PC-3 (cell line): ENCODE results near the gene APH1B. TPM values are rescaled to one million over a fixed set of nuclear protein-coding genes. Genes with fewer than 3 reads are reported as not detected.

ENCODE experiments used
- ATAC-seq: fragments of 200-7000 bp; cut with Tn5 transposase; 2 replicates; pipeline ENCODE4 v1.9.1; 2020; ENCODE audit warnings: mild to moderate bottlenecking, moderate library complexity
- BruUV-seq: library from RNA; stranded (reverse); fragments of 400-500 nt; replicated peaks from 2 replicates; lab custom pipeline; 2021; lab: Mats Ljungman, UMichigan
- CTCF ChIA-PET: fragments of 300-600 bp; sonication (Branson Sonifier 250); formaldehyde crosslinking; loops from one replicate; lab custom pipeline; 2022; ENCODE audit warnings: antibody characterized with exemption; lab: Charles Lee
- POLR2A ChIA-PET: fragments of 300-600 bp; sonication (Branson Sonifier 250); formaldehyde crosslinking; loops from one replicate; lab custom pipeline; 2022; ENCODE audit warnings: antibody characterized with exemption; ENCODE audit not compliant: unreplicated experiment; lab: Charles Lee
- DNase-seq: peaks from one replicate; pipeline ENCODE4 v3.0.0-alpha.2; 2015
- H2AFZ ChIP-seq: fragments of 300-600 bp; sonication (generic); 2 replicates; pipeline ENCODE4 v1.6.0; 2016; ENCODE audit warnings: antibody characterized with exemption, low read length
- H3F3A ChIP-seq: fragments of 300-600 bp; sonication (generic); one replicate; pipeline ENCODE4 v1.6.0; 2017; ENCODE audit warnings: antibody characterized with exemption, low read length, control low read depth, mild to moderate bottlenecking; ENCODE audit not compliant: unreplicated experiment
- H3K27ac ChIP-seq: fragments of 300-600 bp; sonication (generic); 2 replicates; pipeline ENCODE4 v1.5.1; 2016; ENCODE audit warnings: mild to moderate bottlenecking, low read length
- H3K27me3 ChIP-seq: fragments of 300-600 bp; sonication (generic); 2 replicates; pipeline ENCODE4 v1.6.1; 2016; ENCODE audit warnings: low read length, mixed read lengths
- H3K36me3 ChIP-seq: fragments of 300-600 bp; sonication (generic); 2 replicates; pipeline ENCODE4 v1.6.1; 2016; ENCODE audit warnings: low read depth, mixed run types, low read length, mixed read lengths
- H3K4me1 ChIP-seq: fragments of 300-600 bp; sonication (generic); 2 replicates; pipeline ENCODE4 v1.5.1; 2016; ENCODE audit warnings: low read length; ENCODE audit not compliant: insufficient read depth
- H3K4me2 ChIP-seq: fragments of 300-600 bp; sonication (generic); 2 replicates; pipeline ENCODE4 v1.6.0; 2016; ENCODE audit warnings: low read length
- H3K4me3 ChIP-seq: fragments of 300-600 bp; sonication (generic); 2 replicates; pipeline ENCODE4 v1.5.1; 2016; ENCODE audit warnings: mild to moderate bottlenecking, low read length, mixed read lengths
- H3K79me2 ChIP-seq: fragments of 300-600 bp; sonication (generic); 2 replicates; pipeline ENCODE4 v1.6.1; 2017; ENCODE audit warnings: low read length, mixed read lengths
- H3K9ac ChIP-seq: fragments of 300-600 bp; sonication (generic); 2 replicates; pipeline ENCODE4 v1.6.0; 2016; ENCODE audit warnings: mild to moderate bottlenecking, low read length
- H3K9me2 ChIP-seq: fragments of 300-600 bp; sonication (generic); replicated peaks from 2 replicates; pipeline ENCODE4 v1.6.1; 2016; ENCODE audit warnings: mixed run types, low read length, mixed read lengths
- H3K9me3 ChIP-seq: fragments of 300-600 bp; sonication (generic); 2 replicates; pipeline ENCODE4 v1.6.1; 2016; ENCODE audit warnings: low read length, mixed read lengths
- H4K20me1 ChIP-seq: fragments of 300-600 bp; sonication (generic); 2 replicates; pipeline ENCODE4 v1.6.1; 2016; ENCODE audit warnings: low read length, mixed read lengths
- EZH2 ChIP-seq: fragments of 300-600 bp; sonication (generic); IDR thresholded peaks from one replicate; pipeline ENCODE4 v1.6.1; 2017; ENCODE audit warnings: antibody characterized with exemption, mild to moderate bottlenecking, low read length; ENCODE audit not compliant: unreplicated experiment
- EZH2phosphoT487 ChIP-seq: fragments of 300-600 bp; sonication (generic); IDR thresholded peaks from 2 replicates; pipeline ENCODE4 v1.6.1; 2018; ENCODE audit warnings: mild to moderate bottlenecking, antibody characterized with exemption, low read length, borderline replicate concordance
- intact Hi-C: fragments of 100-400 bp; cut with micrococcal nuclease; formaldehyde crosslinking; loops from 2 replicates; pipeline ENCODE4 v1.9.0; 2023
- total RNA-seq: library from RNA; depleted of rRNA; stranded (reverse); fragments of >200 nt; gene quantifications from 2 replicates; pipeline ENCODE4 v1.2.3, GENCODE V29; 2014
- TF ChIP-seq, protein P1 (sequence below): fragments of 300-600 bp; sonication (generic); conservative IDR thresholded peaks from 2 replicates; pipeline ENCODE4 v1.5.1; 2017; ENCODE audit warnings: antibody characterized with exemption, low read depth, mild to moderate bottlenecking, low read length

Gene APH1B
- total RNA-seq, 1 experiment from 2014 or later = 2.8 TPM

- ChIA-PET CTCF (interaction anchor here (0.5 kb wide), 1 partner anchor 91 kb away, joined by 3 read pairs; no protein-coding TSS in a partner anchor), POLR2A (interaction anchor here (0.6 to 0.7 kb wide), 2 partner anchors 16 to 66 kb away, joined by 9 read pairs; no protein-coding TSS in a partner anchor)
- peak overlapping the region; percentile 95 for H3K4me2 ChIP-seq
- TSS peak; percentile 85 for BruUV-seq
- H3K9me2 ChIP-seq = no peaks in the 10 kb centered on the region
- H3K27ac ChIP-seq = 0 out of 2 replicates have a peak overlapping the region, but pooled peaks have one; percentile 16
- intact Hi-C loops = loop anchor here (1.0 to 2.0 kb wide), 2 partner anchors 87 to 120 kb away; partner anchors contain the start of genes RAB8B and RPS27L
- peak overlapping the region; percentile 79 for H3K4me3 ChIP-seq
- ATAC-seq = peak; percentile 8
- H4K20me1 ChIP-seq = no peaks in the 10 kb centered on the region
- no peaks in the 10 kb centered on the region for H3K36me3 ChIP-seq
- H3F3A ChIP-seq = no peaks in the 10 kb centered on the region
- no peak for DNase-seq
- H3K9ac ChIP-seq = peak overlapping the region; percentile 87
- peak overlapping the region; percentile 94 for H2AFZ ChIP-seq
- H3K4me1 ChIP-seq = no peaks in the 10 kb centered on the region
- no peaks in the 10 kb centered on the region for H3K27me3 ChIP-seq
- H3K9me3 ChIP-seq = no peaks in the 10 kb centered on the region
- no peaks in the 10 kb centered on the region for H3K79me2 ChIP-seq
- TF ChIP-seq EZH2phosphoT487 = no peak
- TF ChIP-seq EZH2 = no peak
- TF ChIP-seq, protein P1, sequence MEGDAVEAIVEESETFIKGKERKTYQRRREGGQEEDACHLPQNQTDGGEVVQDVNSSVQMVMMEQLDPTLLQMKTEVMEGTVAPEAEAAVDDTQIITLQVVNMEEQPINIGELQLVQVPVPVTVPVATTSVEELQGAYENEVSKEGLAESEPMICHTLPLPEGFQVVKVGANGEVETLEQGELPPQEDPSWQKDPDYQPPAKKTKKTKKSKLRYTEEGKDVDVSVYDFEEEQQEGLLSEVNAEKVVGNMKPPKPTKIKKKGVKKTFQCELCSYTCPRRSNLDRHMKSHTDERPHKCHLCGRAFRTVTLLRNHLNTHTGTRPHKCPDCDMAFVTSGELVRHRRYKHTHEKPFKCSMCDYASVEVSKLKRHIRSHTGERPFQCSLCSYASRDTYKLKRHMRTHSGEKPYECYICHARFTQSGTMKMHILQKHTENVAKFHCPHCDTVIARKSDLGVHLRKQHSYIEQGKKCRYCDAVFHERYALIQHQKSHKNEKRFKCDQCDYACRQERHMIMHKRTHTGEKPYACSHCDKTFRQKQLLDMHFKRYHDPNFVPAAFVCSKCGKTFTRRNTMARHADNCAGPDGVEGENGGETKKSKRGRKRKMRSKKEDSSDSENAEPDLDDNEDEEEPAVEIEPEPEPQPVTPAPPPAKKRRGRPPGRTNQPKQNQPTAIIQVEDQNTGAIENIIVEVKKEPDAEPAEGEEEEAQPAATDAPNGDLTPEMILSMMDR = no peak
These were observed 915 bp upstream of the APH1B start for GRCh38 chr15:63276342-63277037.

DNA sequence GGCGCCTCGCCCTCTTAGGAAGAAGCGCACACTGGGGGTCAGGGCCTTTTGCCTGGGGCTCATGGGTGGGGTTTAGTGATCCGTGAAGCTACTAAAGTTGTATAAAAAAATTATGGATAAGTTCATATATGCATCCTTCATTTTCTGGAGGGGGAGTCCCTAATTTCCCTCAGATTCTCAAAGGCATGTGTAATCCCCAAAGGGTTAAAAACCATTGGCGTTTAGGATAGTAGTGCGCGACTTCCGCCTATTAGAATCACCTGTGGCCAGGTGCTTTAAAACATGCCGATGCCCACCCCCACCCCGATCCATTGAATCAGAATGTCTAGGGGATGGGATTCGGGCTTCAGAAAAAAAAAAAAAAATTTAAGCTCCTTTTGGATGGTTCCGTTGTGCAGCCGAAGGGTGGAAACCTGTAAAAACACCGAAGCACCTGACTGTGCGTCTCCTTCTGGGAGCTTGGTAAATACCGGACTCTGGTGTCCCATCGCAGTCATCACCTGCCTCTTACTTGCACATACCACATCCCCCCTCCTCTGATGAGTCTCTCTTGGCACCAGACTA is 570 bp downstream of the APH1B start:
- ChIA-PET POLR2A (no interaction called here), CTCF (interaction anchor here (0.6 kb wide), 1 partner anchor 89 kb away, joined by 5 read pairs; no protein-coding TSS in a partner anchor)
- Histone ChIP-seq H3K4me1 (no peaks in the 10 kb centered on the region), H4K20me1 (no peaks in the 10 kb centered on the region), H3K4me3 (peak overlapping the region; percentile 94), H3K36me3 (no peaks in the 10 kb centered on the region), H3K4me2 (peak overlapping the region; percentile 91), H3K9ac (peak overlapping the region; percentile 62), H2AFZ (peak overlapping the region; percentile 99), H3K79me2 (no peaks in the 10 kb centered on the region), H3F3A (no peaks in the 10 kb centered on the region), H3K9me2 (no peaks in the 10 kb centered on the region), H3K9me3 (no peaks in the 10 kb centered on the region), H3K27ac (no peak overlapping the region), H3K27me3 (no peaks in the 10 kb centered on the region)
- ATAC-seq = peak; percentile 14
- intact Hi-C loops = loop anchor here (1.0 to 2.0 kb wide), 2 partner anchors 89 to 121 kb away; partner anchors contain the start of genes RAB8B and RPS27L
- TF ChIP-seq EZH2 = no peak
- TF ChIP-seq EZH2phosphoT487 = no peak
- TF ChIP-seq, protein P1 = no peak
- TSS peak; percentile 51 for BruUV-seq
- DNase-seq = peak; percentile 26
